ENCODE results near the gene TMEM163.

Gene TMEM163

DNA sequence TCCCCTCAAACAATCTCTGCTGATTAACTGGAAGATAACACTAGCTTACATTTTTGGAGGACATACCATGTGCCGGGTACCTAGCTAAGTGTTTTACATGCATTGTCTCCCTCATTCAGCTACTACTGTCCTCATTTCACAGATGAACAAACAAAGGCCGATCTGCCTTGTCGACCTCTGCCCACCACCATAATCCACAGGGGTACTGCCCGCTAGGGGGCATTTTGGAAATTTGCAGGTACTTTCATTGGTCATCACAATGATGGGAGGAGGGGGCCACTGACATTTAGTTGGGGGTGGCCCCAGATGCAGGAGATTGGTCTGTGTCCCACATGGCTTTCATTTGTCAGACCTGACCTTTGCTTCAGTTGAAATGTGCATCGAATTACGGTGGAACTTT is 3.9 kb upstream of the TMEM163 start:
- DNase-seq (ENCODE audit: low read depth) = no peak

DNA sequence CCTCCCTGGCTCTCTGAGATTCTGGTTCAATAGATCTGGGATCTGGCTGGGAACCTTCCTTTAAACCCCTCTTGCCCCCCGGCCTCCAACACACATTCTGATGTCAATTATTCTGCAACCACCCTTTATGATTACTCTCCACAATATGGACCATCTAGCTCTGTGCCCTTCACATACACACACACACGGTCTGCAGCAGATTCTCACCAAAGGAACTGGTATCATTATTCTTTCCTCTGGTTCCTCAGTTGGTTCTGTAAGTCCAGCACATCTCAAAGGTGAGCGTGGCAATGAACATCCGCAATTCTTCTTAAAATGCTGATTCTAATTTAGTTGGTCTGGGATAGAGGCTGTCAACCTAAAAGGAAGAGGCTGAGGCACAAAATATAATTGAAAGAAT is 2.8 kb upstream of the TMEM163 start:
- DNase-seq (ENCODE audit: low read depth) = no peak

DNA sequence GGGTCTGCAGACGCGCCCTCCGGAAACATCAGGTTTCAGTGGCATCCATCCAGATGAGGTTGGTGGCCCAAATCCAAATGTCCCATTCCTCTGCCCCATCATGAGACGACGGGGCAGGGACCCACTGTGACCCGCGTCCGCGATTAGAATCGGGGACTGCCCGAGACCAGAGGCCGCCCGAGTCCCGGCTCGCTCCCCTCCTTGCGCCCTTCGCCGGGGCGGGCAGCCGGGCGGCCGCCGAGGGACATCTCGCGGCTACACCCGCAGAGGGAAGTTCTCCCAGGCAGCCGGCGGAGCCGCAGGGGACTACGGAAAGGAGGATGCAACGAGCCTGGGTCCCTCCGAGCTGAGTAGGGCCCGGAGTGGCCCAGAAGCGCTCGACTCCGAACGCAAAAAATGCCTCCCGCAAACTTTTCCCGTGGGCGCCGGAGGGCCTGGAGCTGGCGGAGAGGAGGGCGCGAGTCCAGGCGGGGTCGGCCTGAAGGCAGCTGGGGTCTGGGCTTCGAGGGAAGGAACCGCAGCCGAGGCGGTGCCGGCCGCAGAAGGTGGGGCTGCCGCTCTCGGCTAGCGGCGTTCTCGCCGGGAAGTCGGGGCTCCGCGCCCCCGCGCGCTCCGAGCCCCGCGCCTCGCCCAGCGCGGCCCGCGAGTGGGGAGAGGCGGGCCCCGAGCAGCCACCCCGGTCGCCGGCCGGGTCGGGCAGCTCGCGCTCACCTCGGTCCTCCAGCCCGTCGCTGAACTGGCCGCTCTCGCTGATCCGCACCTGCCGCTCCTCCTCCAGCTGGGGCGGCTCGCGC is 580 bp downstream of the TMEM163 start:
- no peak for DNase-seq (ENCODE audit: low read depth)

DNA sequence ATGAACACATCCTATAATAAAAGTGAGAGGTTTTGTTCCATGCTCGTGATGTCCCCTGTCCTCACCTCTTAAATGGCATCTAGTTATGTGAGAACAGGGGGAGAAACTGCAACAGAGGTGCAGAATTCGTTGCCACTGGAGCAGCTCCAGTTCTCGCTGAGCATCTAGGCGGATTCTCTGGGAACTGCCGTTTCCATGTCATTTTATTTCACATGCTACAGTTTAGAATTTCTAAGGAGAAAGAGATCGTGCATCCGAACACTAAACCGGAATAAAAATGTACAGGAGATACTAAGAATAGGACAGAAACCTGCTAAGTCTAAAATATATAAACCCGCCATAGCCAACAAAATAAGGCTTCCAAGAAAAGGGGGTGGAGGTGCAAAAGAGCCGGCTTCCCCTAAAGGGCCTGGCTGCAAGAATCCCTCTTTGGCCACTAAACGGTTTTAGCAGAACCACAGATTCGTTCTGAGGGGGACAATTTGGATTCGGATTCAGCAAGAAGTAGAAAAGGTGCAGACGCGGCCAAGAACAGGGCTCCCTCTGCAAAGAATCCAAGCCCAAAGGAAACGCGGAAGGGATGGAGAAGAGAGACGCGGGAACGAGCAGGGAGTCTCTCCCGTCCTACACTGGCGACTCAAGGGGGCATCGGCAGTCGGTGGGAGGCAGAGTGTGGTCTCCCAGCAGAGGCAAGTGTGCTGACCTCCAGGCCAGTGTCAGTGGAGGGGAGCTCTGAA is 1.3 kb downstream of the TMEM163 start:
- DNase-seq (ENCODE audit: low read depth) = no peak

DNA sequence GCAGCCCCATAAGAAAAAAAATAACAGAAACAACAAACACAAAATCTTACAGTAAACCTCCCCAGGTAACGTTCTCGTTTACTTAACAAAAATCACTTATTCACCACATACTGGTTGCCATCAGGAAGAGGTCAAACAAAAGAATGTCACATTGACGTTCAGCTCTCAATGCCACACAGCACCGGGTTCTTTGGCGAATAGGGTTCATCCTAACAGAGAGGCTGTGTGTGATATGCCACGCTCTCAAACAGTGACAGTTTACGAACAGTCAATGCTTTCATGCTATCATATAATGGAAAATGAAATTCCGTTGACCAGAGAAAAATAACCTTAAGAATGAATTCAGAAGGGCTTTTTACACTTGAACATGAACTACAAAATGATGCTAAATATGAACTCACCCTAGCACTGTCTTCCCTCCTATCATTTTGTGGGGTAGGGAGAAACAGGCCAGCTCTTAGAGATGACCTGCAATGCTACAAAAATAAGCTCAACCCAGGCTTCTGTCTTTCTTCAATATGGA is 2.0 kb downstream of the TMEM163 start:
- no peak for DNase-seq (ENCODE audit: low read depth)

DNA sequence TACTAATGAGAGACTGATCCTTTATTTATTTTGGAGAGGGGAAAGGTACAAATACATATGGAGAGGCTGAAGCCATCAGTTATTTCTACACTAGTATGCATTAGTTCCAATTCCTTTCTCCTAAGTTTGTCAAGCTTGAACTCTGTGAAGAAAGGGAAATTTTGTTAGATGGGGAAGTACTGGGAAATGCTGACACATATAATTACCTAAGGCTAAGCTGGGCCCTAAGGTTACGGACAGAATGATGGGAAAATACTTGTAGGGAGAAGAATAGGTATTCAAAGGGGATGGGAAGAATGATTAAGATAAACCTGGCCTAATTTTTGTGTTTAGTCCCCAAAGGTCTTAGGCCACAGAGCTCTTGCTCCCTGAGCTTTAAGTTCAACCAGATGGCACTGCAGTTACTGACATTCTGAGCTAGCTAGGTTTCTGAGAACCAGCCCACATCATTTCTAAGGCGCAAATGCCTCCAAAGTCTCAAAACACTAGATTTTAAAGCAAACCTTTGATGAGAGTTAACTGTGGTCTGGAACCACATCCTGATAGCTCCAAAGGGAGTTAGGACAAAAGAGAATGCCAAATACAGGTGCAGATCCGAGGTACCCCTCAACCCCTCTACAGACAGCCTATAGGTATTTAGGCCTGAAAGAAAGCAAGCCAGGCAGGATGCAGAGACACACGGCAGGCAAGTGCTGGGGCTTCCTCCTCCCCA is 2.7 kb downstream of the TMEM163 start:
- DNase-seq (ENCODE audit: low read depth) = no peak

DNA sequence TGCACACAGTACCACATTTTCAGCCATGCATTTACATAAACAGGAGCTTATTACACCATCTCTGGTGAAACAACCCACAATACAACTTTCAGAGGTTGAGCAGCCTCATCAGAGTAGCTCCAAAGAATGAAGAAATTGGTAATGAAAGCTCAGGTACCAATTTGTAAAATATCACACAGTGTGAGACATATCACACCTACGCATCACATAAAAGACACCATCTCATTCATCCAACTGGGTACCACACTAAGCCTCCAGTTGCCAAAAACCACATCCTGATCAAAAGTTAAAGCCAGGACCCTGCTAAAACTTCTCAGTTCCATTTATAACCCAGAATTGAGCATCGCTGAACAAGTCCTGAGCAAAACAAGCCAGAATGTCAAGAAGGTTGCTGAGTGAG is 4.6 kb downstream of the TMEM163 start:
- DNase-seq (ENCODE audit: low read depth) = no peak

DNA sequence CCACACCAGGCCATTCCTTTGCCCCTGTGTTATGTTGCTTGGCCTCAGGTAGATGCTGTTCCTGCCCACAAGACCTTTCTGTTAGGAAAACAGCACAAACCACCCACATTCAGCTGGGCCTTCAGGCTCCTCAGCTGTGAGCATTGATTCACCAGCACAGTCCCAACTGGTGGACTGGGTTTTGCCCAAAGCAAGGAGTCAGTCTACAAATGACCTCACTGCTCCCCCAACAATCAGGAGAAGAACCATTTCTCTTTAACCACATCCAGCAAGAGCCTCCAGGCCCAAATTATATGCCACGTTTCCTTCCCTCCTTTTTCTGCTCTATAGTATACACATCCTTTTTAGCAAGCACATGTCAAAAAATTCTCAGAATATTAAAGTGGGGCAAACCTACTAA is 5.2 kb downstream of the TMEM163 start:
- no peak for DNase-seq (ENCODE audit: low read depth)

DNA sequence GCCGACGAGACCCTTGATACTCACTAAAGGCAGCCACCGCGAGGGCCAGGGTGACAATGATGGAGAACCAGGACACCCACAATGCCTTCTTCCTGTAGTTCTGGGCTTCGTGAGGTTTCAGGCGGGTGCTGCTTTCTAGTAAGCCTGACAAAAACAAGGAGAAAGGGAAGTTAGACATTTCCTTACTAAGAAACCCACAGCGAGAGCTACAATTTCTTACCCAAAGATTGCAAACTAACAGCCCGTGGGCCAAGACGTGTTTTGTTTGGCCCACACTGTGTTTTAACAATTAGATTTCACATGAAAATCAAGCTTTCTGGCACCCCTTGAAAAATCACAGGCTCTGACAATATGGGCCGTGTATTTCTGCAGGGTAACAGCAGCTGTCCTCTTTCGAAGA is 5.6 kb downstream of the TMEM163 start:
- DNase-seq (ENCODE audit: low read depth) = no peak

DNA sequence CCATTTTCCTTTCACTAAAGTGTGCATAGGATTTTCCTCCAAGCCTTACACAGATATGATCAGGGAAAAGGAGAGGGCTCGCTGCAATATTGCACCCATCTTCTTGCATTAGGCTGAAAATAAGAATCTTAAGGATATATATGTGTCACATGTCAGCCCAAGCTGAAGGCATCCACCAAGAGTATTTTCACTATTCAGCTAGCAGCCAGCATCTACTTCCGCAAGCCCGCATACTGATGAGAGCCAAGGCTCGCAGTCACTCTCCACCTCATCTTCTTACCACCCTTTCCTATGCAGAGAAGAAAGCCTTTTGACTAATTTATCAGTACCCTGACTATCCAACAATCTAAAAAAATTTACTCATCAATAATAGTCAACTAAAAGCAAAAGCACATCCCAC is 6.1 kb downstream of the TMEM163 start:
- DNase-seq (ENCODE audit: low read depth) = no peak

DNA sequence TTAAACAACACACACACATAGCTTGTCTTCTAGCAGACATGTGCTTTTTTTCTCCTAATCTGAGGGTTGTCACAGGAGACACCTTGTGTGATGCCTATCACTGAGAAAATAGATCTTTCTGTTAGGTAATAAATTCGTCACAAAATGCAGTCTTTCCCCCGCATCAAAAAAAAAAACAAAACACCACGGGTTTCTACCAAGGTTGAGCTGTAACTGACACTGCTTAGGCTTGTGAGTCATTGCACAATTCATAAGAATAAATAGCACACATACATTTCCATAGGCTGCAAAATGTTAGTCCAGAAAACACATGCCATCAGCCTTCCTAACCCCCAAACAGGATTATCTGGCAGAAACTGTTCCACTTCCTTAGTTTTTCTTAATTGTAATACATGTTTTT is 6.5 kb downstream of the TMEM163 start:
- DNase-seq (ENCODE audit: low read depth) = no peak

DNA sequence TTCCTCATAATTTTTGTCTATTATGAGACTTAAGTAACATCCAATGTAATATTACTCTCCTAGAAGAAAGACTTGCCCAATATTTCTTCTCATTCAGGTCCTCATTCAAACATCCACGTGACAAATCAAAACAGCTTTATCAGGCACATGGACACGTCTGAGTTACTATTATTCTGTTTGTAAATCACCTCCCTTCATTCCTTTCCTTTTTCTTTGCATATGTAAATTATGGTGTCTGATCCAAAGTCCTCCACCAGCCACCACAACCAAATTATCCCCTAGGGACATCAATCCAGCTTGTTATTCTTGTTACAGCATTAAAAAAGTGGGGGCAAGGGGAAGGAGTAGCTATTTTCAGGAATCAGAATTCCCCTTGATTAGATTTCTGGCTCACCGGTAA is 7.1 kb downstream of the TMEM163 start:
- no peak for DNase-seq (ENCODE audit: low read depth)

DNA sequence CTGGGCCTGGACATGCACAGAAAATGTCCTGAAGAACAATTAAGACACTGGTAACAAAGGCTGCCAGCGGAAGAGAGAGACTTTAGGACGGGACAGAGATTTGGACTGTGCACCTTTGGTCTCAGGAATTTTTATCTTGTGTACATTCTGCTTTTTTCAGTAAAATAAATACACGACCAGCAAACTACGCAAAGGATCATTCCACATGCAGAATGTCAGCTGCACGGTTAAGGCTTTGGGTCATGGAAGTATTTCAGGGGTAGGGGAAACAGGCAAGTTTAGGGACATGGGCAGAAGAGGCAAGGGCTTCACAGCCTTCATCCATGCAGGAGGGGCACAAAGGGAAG is 11.5 kb downstream of the TMEM163 start:
- DNase-seq (ENCODE audit: low read depth) = no peak

DNA sequence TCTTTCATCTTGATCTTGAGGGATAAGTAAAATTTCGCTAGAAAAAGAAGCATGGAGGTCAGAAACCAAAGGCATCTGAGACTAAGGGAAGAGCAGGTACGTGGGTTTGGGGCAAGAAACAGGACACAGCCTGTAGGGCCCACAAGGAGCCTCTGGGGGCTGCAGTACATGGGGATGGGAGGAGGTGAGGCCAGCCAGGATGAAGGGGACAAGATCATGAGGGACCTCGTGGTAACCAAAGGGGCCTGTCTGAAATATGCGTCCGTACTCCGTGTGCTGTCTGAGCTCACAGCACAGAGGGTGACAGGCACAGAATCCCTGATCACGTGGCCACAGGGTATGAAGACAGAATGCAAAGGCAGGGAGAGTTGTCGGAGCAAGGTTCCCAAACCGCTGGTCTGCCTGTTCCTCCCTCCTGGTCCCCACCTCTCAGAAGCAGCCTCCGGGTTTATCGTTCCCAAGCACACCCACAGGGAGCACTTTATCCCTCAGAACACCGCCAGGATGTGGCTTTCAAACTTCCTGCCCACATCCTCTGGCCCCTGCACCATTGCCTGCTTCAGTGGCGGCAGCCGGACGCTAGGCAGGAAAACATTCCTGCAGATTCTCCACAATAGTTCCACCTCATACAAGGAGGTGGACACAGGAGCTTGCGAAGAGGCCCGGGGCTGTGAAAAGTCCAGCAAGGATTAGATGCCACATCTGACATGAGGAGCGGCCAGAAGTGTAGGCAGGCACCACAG is 12.0 kb downstream of the TMEM163 start:
- no peak for DNase-seq (ENCODE audit: low read depth)

DNA sequence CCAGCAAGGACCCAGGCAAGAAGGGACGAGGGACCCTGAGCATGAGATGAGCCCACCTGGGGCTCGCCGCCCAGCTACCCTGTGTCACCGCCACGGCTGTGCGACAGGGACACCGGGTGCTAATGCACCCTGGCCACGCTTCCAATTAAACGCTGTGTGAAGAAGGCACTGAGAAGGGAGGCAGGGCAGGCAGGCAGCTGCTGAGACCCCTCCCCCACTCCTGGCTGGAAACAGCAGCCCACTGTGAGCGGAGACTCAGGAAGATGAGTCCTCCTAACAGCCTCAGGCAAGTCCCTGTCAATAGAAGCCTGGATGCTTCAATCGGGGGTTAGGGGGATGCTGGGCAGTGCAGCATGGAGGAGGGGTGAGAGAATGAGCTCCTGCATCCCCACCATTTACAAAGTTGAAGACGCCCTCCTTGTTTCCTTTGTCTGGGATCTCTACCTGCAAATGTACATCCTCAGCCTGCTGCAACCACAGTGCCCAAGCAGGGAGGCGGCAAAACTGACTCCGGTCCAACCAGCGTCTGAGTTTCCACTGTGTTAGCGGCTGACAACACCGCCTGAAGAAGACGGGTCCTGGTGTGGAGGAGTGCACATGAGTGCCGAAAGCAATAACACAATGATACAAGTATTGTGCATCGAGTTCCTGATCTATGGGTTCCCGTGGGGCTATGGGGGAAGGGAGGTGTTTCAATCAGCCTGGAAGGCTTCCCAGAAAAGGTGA is 12.8 kb downstream of the TMEM163 start:
- no peak for DNase-seq (ENCODE audit: low read depth)

DNA sequence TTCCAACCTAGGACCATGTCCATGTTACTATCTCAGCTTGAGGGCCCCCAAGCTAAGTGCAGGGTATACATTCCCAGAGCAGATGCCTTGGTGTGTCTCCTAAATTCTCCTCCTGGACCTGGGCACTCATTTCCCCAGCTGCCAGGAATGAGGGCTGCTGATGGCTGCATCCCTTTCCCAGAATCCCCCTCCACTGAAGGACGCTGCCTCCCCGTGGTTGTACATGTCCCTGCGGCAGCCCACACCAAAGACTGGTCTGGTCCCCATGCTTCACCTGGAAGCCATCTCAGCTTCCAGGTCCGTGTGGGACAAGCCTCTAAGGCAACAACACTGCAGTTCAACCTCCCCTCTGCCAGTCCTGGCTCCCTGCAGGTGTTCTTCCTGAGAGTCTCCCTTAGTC is 14.6 kb downstream of the TMEM163 start:
- DNase-seq (ENCODE audit: low read depth) = no peak

DNA sequence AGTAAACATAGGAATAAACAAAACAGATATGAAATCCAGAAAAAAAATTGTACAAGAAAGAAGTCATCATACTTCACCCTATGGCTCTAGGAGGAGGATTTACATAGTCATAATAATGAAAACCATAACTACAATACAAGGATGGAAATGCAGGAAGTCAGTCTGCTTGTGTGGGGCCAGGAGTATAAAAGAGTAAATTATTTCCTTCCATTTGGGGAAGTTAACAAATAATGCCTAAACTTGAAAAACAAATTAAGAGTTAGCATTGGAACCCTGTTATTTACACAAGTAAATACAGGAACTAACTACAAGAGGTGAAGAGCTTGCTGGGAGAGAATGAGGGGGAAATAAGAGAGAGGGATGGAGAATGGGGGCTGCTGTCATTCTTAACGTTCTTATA is 15.4 kb downstream of the TMEM163 start:
- no peak for DNase-seq (ENCODE audit: low read depth)

DNA sequence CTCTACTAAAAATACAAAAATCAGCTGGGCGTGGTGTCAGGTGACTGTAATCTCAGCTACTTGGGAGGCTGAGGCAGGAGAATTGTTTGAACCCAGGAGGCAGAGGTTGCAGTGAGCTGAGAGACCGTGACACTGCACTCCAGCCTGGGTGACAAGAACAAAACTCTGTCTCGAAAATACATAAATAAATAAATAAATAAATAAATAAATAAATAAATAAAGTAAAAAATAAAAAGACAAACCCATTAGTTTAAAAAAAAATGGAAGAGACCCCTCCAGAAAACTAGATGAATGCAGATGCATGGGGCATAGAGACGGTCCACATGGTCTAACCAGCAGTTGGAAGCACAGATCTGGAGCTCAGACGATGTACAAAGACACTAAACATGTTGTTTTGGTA is 18.1 kb downstream of the TMEM163 start:
- no peak for DNase-seq (ENCODE audit: low read depth)

DNA sequence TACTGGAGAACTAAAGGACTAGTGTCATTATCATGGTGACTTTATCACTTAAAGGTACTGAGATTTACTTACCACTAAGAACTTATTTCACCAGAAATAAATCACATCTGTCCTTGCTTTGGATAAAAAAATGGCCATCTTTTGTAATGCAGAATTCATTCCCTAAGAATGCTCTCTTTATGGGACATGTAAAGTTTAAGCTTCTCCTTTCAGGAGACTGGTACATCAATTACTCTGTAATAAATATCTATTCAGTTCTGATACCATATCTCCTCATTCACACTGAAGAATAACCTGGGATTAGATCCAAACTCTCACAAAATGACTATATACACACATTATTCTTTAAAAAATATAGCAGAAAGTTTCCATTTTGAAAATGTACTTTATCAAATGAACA is 24.4 kb downstream of the TMEM163 start:
- DNase-seq (ENCODE audit: low read depth) = no peak

DNA sequence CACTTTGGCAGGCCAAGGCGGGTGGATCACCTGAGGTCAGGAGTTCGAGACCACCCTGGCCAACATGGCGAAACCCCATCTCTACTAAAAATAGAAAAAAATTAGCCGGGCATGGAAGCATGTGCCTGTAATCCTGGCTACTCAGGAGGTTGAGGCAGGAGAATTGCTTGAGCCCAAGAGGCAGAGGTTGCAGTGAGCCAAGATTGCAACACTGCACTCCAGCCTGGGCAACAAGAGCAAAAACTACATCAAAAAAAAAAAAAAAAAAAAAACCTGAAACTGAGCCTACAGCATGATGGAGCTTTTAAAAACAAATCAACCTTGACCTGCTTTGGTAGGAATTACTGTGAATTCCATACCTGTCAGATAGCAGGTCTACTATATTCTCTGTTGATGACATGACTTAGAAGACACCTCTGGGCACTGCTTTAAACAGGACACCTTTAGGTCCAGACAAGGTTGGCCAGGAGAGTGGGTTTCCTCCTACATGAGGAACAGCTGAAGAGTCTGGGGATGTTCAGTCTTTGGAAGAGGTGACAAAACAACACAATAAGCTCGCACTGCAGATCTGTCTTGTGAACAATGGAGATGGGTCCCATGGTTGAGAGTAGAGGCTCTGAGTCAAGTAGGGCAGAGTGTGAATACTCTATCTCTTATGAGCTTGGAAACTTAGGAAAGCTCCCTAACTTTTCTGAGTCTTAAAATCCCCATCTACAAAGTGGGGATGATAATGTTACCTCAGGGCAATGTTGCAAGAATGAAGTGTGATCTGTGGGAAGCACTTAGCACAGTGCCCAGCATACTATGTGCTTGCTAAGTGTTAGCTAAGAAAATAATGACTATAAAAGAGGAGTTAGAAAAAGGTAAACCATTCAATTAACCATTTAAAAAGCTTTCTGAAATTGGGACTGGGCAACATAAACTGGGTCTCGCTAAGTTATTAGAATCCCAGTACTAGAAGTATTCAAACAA is 25.2 kb downstream of the TMEM163 start:
- no peak for DNase-seq (ENCODE audit: low read depth)
